Sigmoid colon (tissue), 4 donors: ENCODE data around the gene RASEF.

Experiments used
- POLR2A ChIP-seq, 2 donors: fragments of 450-650 bp; IDR thresholded peaks; one replicate each; pipeline ENCODE4 v1.6.1; 2016; ENCODE audit warnings: antibody characterized with exemption in 2 of 2, mild to moderate bottlenecking in 2 of 2, moderate library complexity in 2 of 2
- POLR2AphosphoS5 ChIP-seq, 4 donors: sonication (generic); formaldehyde crosslinking; IDR thresholded peaks; one replicate each; pipeline ENCODE4 v1.6.1; 2017; ENCODE audit warnings: antibody characterized with exemption in 4 of 4
- TF ChIP-seq, protein P1 (sequence below), 4 experiments: fragments of 450-650 bp in 3 of 4; fragments of 200-600 bp in 1 of 4; IDR thresholded peaks; one replicate each; pipeline ENCODE4 v1.5.1; 2016 to 2019; ENCODE audit warnings: antibody characterized with exemption in 4 of 4, mild to moderate bottlenecking in 3 of 4, moderate library complexity in 2 of 4

DNA sequence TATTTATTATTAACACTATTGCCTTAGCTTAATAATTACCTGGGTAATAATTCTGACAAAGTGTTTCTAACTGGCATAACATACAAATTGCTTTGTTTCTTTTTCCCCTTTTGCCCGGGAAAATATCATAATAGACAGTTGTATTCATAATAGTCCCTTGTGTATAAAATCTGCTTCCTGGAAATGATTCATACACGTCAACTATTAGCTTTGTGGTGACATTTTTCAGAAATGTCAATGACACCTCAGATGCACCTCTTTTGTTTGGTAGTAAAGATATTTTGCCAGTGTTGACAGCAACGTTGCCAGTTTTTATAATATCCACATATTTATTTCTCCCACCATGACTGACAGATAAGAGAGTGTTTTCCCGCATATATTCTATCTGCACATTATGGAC is 73.0 kb downstream of the RASEF start:
- no peak for TF ChIP-seq POLR2A (IDR thresholded peaks at IDR 0.05)
- TF ChIP-seq, protein P1, sequence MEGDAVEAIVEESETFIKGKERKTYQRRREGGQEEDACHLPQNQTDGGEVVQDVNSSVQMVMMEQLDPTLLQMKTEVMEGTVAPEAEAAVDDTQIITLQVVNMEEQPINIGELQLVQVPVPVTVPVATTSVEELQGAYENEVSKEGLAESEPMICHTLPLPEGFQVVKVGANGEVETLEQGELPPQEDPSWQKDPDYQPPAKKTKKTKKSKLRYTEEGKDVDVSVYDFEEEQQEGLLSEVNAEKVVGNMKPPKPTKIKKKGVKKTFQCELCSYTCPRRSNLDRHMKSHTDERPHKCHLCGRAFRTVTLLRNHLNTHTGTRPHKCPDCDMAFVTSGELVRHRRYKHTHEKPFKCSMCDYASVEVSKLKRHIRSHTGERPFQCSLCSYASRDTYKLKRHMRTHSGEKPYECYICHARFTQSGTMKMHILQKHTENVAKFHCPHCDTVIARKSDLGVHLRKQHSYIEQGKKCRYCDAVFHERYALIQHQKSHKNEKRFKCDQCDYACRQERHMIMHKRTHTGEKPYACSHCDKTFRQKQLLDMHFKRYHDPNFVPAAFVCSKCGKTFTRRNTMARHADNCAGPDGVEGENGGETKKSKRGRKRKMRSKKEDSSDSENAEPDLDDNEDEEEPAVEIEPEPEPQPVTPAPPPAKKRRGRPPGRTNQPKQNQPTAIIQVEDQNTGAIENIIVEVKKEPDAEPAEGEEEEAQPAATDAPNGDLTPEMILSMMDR (IDR thresholded peaks at IDR 0.05), result no peak
- TF ChIP-seq POLR2AphosphoS5 (IDR thresholded peaks at IDR 0.05), result no peak
